GM18526 (cell line): ENCODE data around the gene S100B.

Experiments
- POLR2A ChIP-seq: IDR thresholded peaks from 3 replicates; pipeline ENCODE4 v1.6.1; 2011; ENCODE audit not compliant: insufficient read length; ENCODE audit errors: extremely low read depth

S100B gene

DNA sequence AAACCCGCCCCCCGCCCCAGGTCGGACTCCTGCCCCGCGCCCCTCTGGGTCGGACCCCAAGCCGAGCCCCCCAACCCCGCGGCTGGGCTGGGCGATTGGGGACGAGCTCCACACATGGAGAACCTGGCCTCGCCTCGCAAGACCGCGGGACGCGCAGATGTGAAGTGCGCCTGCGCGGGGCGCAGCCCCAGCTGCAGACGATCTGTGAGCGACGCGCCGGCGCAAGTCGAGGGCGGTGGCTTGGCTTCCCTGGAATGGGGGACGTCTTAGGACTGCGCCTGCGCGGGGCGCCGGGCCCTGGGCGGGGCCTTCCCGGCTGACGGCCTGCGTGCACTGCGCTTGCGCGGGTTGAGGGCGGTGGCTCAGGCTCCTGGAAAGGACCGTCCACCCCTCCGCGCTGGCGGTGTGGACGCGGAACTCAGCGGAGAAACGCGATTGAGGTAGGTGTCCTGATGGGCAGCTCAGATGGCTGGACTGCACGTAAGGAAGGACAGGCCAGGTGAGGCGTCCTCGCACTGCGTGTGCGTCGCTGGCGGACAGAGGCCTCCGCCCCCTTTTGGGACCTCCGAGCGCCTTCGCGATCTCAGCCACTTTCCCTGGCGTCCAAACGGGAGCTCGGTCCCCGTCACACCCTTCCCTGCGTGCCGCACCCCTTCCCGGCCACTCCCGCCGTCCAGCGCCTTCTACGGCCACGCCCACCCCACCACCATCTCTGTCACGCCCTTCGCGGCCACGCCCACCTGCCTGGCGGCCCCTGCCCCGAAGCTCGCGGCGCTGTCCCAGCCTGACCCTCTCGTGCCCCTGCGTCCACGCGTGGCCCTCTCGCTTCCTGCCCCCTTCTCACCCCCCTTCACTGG, 30.7 kb upstream of the S100B start, which contains the start of gene PRMT2:
Gene PRMT2 (plus strand): TSS at position 351 of the 857 bp plus-strand sequence. CDS start 1,278 bp downstream, outside the sequence.
- TF ChIP-seq POLR2A: peak; percentile 95

GRCh38 chr21:46634966-46635323, 30.1 kb upstream of the S100B start:
- no peak for TF ChIP-seq POLR2A

GRCh38 chr21:46634427-46634826, 29.5 kb upstream of the S100B start:
- TF ChIP-seq POLR2A: no peak

GRCh38 chr21:46633566-46633965, 28.7 kb upstream of the S100B start:
- no peak for TF ChIP-seq POLR2A

GRCh38 chr21:46628868-46629267, 24.0 kb upstream of the S100B start:
- no peak for TF ChIP-seq POLR2A

GRCh38 chr21:46627726-46628125, 22.8 kb upstream of the S100B start:
- no peak for TF ChIP-seq POLR2A

DNA sequence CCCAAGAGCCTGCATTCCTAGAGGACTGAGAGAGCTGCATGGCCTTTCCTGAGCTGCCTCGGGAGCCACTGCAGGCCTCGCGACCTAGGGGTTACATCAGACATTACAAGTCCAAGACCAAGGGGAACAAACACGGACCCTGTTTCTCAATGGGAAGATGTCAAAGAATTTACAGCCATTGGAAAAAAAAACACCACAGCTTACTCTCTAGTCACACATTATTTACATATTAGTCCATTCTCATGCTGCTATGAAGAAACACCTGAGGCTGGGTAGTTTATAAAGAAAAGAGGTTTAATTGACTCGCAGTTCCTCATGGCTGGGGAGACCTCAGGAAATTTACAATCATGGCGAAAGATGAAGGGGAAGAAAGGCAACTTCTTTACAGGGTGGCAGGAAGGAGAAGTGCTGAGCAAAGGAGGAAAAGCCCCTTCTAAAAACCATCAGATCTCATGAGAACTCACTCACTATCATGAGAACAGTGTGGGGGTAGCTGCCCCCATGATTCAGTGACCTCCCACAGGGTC, 22.2 kb upstream of the S100B start:
- no peak for TF ChIP-seq POLR2A

DNA sequence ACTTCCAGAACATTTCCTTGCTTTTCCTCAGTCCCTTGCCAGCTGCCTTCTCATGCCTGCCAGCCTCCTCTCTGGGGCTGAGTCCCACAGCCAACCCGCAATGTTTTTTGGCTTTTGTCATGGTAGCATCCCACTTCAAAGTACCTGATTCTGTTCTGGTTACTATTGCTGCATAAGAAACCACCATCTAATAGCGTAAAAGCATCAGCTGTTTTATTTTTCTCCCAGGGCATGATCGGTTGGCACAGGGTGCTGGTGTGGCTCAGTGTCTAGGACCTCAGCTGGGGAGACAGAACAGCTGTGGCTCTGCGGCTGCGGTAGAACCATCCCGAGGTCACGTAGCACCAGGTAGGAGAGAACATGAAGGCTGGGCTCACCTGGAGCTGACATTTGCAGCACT, 21.7 kb upstream of the S100B start:
- no peak for TF ChIP-seq POLR2A

DNA sequence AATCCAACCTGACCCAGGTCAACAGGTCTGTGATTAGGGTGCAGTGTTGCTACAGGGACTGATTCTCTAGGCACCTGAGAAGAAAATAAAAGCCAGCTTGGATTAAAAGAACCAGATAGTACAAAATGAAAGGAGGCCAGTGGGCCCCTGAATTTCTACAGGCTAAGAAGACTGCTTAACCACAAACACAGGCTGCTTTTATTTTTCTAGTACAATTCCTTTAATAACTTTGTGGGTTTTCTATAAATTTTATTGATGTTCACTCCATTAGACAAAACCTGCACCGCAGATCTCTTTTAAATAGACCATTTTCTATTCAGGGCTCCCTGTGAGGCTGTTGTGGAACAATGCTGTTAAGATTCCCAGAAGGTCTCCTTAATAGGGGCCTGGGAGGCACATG, 20.9 kb upstream of the S100B start:
- TF ChIP-seq POLR2A: no peak

DNA sequence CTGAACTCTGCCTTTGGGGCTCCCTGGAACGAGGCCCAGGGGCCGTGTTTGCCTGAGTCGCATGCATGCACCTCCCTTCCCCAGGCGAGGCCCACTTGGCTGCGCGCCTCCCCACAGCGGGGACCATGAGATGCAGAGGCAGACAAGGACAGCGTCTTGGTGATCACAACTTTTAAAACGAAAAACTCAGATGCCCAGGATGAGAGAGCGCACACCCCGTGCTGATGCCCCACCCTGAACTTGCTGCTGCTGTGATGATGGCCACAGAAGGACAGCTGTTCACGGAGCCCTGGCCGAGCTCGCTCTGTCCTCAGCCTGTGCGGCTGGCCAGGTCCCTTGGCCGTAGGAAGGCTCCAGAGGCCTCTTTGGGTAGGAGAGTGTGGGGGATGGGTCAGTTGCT, 19.2 kb upstream of the S100B start:
- no peak for TF ChIP-seq POLR2A

DNA sequence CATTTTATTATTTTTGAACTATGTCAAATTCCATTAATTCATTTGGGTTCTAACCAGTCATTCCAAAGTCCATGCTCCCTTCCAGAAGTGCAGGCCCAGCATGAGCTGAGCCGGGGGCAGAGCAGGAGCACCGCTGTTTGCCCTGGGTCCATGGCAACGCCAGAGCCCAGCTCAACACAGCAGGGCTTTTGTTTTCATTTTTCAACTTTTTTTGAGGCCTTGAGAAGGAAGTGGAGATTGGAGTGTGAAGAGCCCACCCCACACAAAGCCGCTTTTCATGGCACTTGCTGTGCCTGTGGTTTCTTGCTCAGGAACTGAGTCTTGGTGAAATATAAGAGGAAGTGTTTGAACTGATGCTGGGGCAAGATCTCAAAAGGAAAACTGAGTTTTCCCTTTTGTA, 17.3 kb upstream of the S100B start:
- TF ChIP-seq POLR2A: no peak

DNA sequence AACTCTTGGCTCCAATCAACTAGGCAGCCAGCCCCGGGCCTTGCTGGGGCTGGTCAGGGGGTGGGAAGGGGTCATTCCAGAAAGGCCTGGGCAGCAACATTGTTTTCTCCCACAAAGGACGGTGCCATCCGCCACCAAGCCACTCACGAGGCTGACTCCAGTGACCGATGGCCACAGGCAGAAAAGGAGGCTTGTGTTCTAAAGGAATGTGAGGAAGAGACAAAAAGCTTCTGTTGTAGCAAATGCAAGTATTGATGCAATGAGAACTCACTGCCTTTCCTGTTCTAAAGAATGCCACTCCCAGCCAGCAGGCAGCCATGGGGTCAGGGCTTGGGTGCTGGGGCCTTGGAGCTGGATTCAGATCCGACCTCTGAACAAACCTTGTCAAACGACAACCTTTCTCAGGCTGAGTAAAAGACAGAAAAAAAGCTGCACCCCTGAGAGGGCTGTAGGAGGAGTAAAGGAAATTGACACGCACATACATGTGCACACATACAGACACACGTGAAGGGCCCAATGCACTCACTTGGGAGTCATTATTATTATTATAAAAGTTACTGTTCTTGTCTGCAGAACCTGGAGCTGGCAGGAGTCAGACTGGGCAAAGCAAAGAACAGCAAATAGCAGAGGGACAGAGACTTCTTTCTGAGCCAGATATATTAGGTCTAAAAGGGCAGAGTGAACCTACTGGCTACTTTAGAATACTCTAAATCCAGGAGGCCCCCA, 16.7 kb upstream of the S100B start:
- no peak for TF ChIP-seq POLR2A

GRCh38 chr21:46620846-46621245, 16.0 kb upstream of the S100B start:
- no peak for TF ChIP-seq POLR2A

DNA sequence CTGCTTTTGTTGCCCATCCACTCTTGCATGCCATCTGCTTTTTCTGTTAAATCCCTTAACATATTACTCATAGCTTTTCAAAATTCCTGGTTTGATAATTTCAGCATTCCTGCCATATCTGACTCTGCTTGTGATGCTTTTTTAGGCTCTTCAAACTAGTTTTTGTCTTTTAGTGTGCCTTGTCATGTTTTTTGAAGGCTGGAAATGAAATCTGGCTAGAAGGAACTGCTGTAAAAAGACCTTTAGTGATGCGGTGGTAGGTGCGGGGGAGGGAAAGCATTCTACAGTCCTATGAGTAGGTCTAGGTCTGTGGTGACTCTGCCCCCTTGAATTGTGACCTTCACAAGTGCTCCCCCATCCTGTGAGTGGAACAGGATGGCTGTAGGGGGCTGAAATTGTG, 15.0 kb upstream of the S100B start:
- no peak for TF ChIP-seq POLR2A

- no peak for TF ChIP-seq POLR2A
These were observed 14.0 kb upstream of the S100B start for GRCh38 chr21:46618738-46619379.
